K562 (cell line): ENCODE results near the gene RPP25. TPM values are rescaled to one million over a fixed set of nuclear protein-coding genes. Genes with fewer than 3 reads are reported as not detected.
A peak's percentile ranks its signal among the peaks of the same experiment; 100 is the strongest.

Source experiments
- CREB1 ChIP-seq, 2 experiments: sonication (generic) in 1 of 2; formaldehyde crosslinking in 1 of 2; IDR thresholded peaks; 2 replicates each; pipeline versions ENCODE4 v1.6.1 to v1.8.0; 2012 to 2022; ENCODE audit warnings: inconsistent platforms in 1 of 2, mild to moderate bottlenecking in 1 of 2, missing genetic modification reagents in 1 of 2, moderate library complexity in 1 of 2
- DACH1 ChIP-seq: fragments of 450-650 bp; IDR thresholded peaks from 2 replicates; pipeline ENCODE4 v1.6.1; 2018; ENCODE audit not compliant: partially characterized antibody
- EP300 ChIP-seq: IDR thresholded peaks from 2 replicates; pipeline ENCODE4 v1.6.1; 2012; ENCODE audit warnings: low read length, improper control_type of control experiment
- HDAC1 ChIP-seq, 2 experiments: fragments of 450-650 bp; IDR thresholded peaks; 2 replicates each; pipeline ENCODE4 v1.6.1; 2016 to 2017; ENCODE audit warnings: inconsistent platforms in 1 of 2, mild to moderate bottlenecking in 1 of 2, moderate library complexity in 1 of 2
- HMG20A ChIP-seq: fragments of 450-650 bp; formaldehyde crosslinking; conservative IDR thresholded peaks from 2 replicates; pipeline ENCODE4 v1.4.0; 2020; ENCODE audit warnings: mild to moderate bottlenecking, mixed read lengths
- JUN ChIP-seq, 2 experiments: sonication (generic) in 1 of 2; formaldehyde crosslinking in 1 of 2; IDR thresholded peaks; 2 replicates each; pipeline versions ENCODE4 v1.6.1 to v1.8.0; 2012 to 2022; ENCODE audit warnings: borderline replicate concordance in 2 of 2, mild to moderate bottlenecking in 2 of 2, improper control_type of control experiment in 1 of 2, low read depth in 1 of 2, low read length in 1 of 2, missing genetic modification reagents in 1 of 2
- KLF16 ChIP-seq: IDR thresholded peaks from 2 replicates; pipeline ENCODE4 v1.6.1; 2016; ENCODE audit warnings: antibody characterized with exemption
- MECOM ChIP-seq: fragments of 250-450 bp; sonication (Bioruptor Pico); IDR thresholded peaks from 2 replicates; pipeline ENCODE4 v1.8.0; 2022; ENCODE audit warnings: inconsistent platforms
- MEF2A ChIP-seq: IDR thresholded peaks from 2 replicates; pipeline ENCODE4 v1.6.1; 2011; ENCODE audit warnings: low read depth, mild to moderate bottlenecking, low read length, moderate library complexity; ENCODE audit not compliant: control insufficient read depth
- MYNN ChIP-seq, 2 experiments: sonication (generic); formaldehyde crosslinking in 1 of 2; IDR thresholded peaks; 2 replicates each; pipeline versions ENCODE4 v1.5.0 to v1.6.1; 2016 to 2020; ENCODE audit warnings: antibody characterized with exemption in 1 of 2, missing genetic modification reagents in 1 of 2
- PCBP2 ChIP-seq: fragments of 200-400 bp; formaldehyde crosslinking; IDR thresholded peaks from 2 replicates; pipeline ENCODE4 v1.6.1; 2018; ENCODE audit warnings: low read length, low read depth, mild to moderate bottlenecking, moderate library complexity; ENCODE audit not compliant: poor library complexity, severe bottlenecking
- PHB2 ChIP-seq: fragments of 450-650 bp; IDR thresholded peaks from 2 replicates; pipeline ENCODE4 v1.6.1; 2017; ENCODE audit warnings: low read depth
- PTBP1 ChIP-seq: fragments of 200-400 bp; formaldehyde crosslinking; IDR thresholded peaks from 2 replicates; pipeline ENCODE4 v1.6.1; 2017; ENCODE audit warnings: low read depth, low read length
- RCOR1 ChIP-seq, 2 experiments: IDR thresholded peaks; 2 replicates each; pipeline ENCODE4 v1.6.1; 2012; ENCODE audit warnings: low read depth in 2 of 2, low read length in 2 of 2, borderline replicate concordance in 1 of 2, improper control_type of control experiment in 1 of 2
- SIN3B ChIP-seq: fragments of 450-650 bp; IDR thresholded peaks from 2 replicates; pipeline ENCODE4 v1.6.1; 2017; ENCODE audit warnings: low read depth, mild to moderate bottlenecking, moderate library complexity
- SP1 ChIP-seq: sonication (generic); formaldehyde crosslinking; IDR thresholded peaks from 2 replicates; pipeline ENCODE4 v1.8.1; 2022; ENCODE audit warnings: mild to moderate bottlenecking, missing genetic modification reagents
- TAF1 ChIP-seq: IDR thresholded peaks from 2 replicates; pipeline ENCODE4 v1.6.1; 2011; ENCODE audit warnings: mild to moderate bottlenecking, low read length, moderate library complexity; ENCODE audit not compliant: insufficient read depth, control insufficient read depth, severe bottlenecking; ENCODE audit errors: extremely low read depth
- TARDBP ChIP-seq: fragments of 450-650 bp; IDR thresholded peaks from 2 replicates; pipeline ENCODE4 v1.6.1; 2016
- TCF3 ChIP-seq: sonication (generic); formaldehyde crosslinking; IDR thresholded peaks from 2 replicates; pipeline ENCODE4 v1.4.0; 2020; ENCODE audit warnings: mild to moderate bottlenecking, missing genetic modification reagents
- ZKSCAN8 ChIP-seq: fragments of 200-800 bp; sonication (Bioruptor generic); IDR thresholded peaks from 2 replicates; pipeline ENCODE4 v1.6.1; 2016; ENCODE audit warnings: missing genetic modification characterization, missing compliant biosample characterization
- polyA plus RNA-seq, 8 experiments: library from polyadenylated mRNA; depleted of rRNA in 4 of 8; stranded (reverse) in 5 of 8; unstranded in 3 of 8; fragments of >200 nt; fragmentation: Nextera tagmentation in 2 of 8; fragmentation: Illumina TruSeq in 1 of 8; extraction: Ambion mirVana in 2 of 8; extraction: Trizol in 1 of 8; gene quantifications; 2 replicates each; pipeline versions ENCODE4 v1.2.1 to v1.2.3, GENCODE V29; 2011 to 2014; ENCODE audit warnings: inconsistent platforms in 1 of 8, missing spikeins in 1 of 8
- total RNA-seq, 7 experiments: library from RNA; depleted of rRNA in 6 of 7; stranded (reverse); fragments of >200 nt in 6 of 7; fragmentation: Illumina TruSeq in 2 of 7; extraction: Trizol in 2 of 7; gene quantifications; 2 replicates each; pipeline versions ENCODE4 v1.2.1 to v1.2.3, GENCODE V29; 2011 to 2021; ENCODE audit warnings: low replicate concordance in 1 of 7
- TF ChIP-seq, protein P1 (sequence below): fragments of 450-650 bp; conservative IDR thresholded peaks from 2 replicates; pipeline ENCODE4 v1.6.1; 2016; ENCODE audit warnings: missing genetic modification characterization, low read depth, mild to moderate bottlenecking, control low read depth, missing compliant biosample characterization
- TF ChIP-seq, protein P2 (sequence below), 3 experiments: fragments of 200-800 bp in 1 of 3; sonication (Bioruptor generic) in 1 of 3; sonication (generic) in 1 of 3; formaldehyde crosslinking in 1 of 3; IDR thresholded peaks; 2 replicates each; pipeline versions ENCODE4 v1.6.1 to v1.8.0; 2016 to 2022; ENCODE audit warnings: mild to moderate bottlenecking in 2 of 3, missing compliant biosample characterization in 2 of 3, missing genetic modification characterization in 2 of 3, missing genetic modification reagents in 1 of 3
- TF ChIP-seq, protein P3 (sequence below): fragments of 250-450 bp; sonication (Bioruptor Pico); IDR thresholded peaks from 2 replicates; pipeline ENCODE4 v1.8.0; 2021; ENCODE audit warnings: moderate library complexity, mild to moderate bottlenecking, inconsistent platforms
- TF ChIP-seq, protein P4 (sequence below): fragments of 450-650 bp; formaldehyde crosslinking; IDR thresholded peaks from 2 replicates; pipeline ENCODE4 v1.4.0; 2020; ENCODE audit warnings: mild to moderate bottlenecking, mixed read lengths

Gene RPP25
- total and polyA plus RNA-seq, 9 of the 15 experiments (the other 6 are each of a cell fraction or from before 2014, with no cell fraction given): 1.1 to 12.3 (median 5.6) TPM

DNA sequence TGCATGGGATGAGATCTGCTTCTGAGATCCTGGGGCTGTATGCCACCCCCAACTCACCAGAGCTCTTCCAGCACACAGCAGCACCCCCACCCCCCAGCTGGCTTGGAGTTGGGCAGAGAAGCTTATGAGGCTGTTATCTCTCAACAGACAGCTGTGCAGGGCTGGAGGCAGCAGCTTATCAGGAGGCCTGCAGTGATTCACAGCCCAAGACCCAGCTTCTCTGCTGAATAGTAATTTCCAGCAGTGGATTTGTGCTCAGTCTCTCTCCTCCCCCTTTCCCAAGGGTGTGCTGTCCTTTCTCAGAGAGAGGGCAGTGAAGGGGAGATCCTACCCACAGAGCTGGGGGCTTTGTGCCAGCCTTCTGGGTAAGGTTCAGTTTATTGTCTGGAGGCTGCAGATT is 2.1 kb downstream of the RPP25 start (continued):
- TF ChIP-seq PHB2 (peak; percentile 93), TAF1 (peak; percentile 28), TCF3 (peak; percentile 99), SIN3B (no peak), JUN (IDR thresholded peaks at IDR 0.05; ENCODE audit: borderline replicate concordance, low read depth, low read length) (peak; percentile 85), JUN (CRISPR knock-in tag; IDR thresholded peaks at IDR 0.05; ENCODE audit: borderline replicate concordance) (no peak), MYNN (IDR thresholded peaks at IDR 0.05) (peak; percentile 93), MYNN (CRISPR knock-in tag; IDR thresholded peaks at IDR 0.05) (no peak), CREB1 (IDR thresholded peaks at IDR 0.05) (peak; percentile 68; the same call in 1 of the 2 replicates), CREB1 (CRISPR knock-in tag; IDR thresholded peaks at IDR 0.05) (no peak), HDAC1 (IDR thresholded peaks at IDR 0.05) (peak; percentile 96 to 99), DACH1 (peak; percentile 95), MECOM (no peak), SP1 (peak; percentile 63), MEF2A (peak; percentile 52; the same call in 1 of the 2 replicates), PTBP1 (0 out of 2 replicates have a peak, but pooled peaks have one; percentile 26), KLF16 (peak; percentile 99), ZKSCAN8 (CRISPR knock-in tag) (peak; percentile 84), PCBP2 (no peak), TARDBP (peak; percentile 96), HMG20A (CRISPR knock-in tag) (peak; percentile 77; the same call in 1 of the 2 replicates), RCOR1 (IDR thresholded peaks at IDR 0.05; ENCODE audit: borderline replicate concordance in 1 of 2, low read depth in 2 of 2, low read length in 2 of 2) (peak; percentile 100), EP300 (peak; percentile 98)
- TF ChIP-seq, protein P1, sequence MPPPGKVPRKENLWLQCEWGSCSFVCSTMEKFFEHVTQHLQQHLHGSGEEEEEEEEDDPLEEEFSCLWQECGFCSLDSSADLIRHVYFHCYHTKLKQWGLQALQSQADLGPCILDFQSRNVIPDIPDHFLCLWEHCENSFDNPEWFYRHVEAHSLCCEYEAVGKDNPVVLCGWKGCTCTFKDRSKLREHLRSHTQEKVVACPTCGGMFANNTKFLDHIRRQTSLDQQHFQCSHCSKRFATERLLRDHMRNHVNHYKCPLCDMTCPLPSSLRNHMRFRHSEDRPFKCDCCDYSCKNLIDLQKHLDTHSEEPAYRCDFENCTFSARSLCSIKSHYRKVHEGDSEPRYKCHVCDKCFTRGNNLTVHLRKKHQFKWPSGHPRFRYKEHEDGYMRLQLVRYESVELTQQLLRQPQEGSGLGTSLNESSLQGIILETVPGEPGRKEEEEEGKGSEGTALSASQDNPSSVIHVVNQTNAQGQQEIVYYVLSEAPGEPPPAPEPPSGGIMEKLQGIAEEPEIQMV (tag): no peak
- TF ChIP-seq, protein P2, sequence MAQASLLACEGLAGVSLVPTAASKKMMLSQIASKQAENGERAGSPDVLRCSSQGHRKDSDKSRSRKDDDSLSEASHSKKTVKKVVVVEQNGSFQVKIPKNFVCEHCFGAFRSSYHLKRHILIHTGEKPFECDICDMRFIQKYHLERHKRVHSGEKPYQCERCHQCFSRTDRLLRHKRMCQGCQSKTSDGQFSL (CRISPR knock-in tag; IDR thresholded peaks at IDR 0.05): peak; percentile 93
- TF ChIP-seq, protein P2 (tag; IDR thresholded peaks at IDR 0.05): peak in 1 of 2 experiments; percentile 89; a peak in 2 of 4 replicates
- TF ChIP-seq, protein P3, sequence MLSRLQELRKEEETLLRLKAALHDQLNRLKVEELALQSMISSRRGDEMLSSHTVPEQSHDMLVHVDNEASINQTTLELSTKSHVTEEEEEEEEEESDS (CRISPR knock-in tag): no peak
- TF ChIP-seq, protein P4, sequence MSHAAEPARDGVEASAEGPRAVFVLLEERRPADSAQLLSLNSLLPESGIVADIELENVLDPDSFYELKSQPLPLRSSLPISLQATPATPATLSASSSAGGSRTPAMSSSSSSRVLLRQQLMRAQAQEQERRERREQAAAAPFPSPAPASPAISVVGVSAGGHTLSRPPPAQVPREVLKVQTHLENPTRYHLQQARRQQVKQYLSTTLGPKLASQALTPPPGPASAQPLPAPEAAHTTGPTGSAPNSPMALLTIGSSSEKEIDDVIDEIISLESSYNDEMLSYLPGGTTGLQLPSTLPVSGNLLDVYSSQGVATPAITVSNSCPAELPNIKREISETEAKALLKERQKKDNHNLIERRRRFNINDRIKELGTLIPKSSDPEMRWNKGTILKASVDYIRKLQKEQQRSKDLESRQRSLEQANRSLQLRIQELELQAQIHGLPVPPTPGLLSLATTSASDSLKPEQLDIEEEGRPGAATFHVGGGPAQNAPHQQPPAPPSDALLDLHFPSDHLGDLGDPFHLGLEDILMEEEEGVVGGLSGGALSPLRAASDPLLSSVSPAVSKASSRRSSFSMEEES (CRISPR knock-in tag): no peak
